ENCODE results near the gene CCND3.
"Not testable (repeated sequence)": the region's sequence is repeated elsewhere in the genome, so short reads cannot be mapped to it uniquely, and the experiment has no call there.

The CCND3 gene

GRCh38 chr6:41943456-41943855 is 1.8 kb upstream of the CCND3 start:
- no peak for DNase-seq

GRCh38 chr6:41942882-41943281 is 1.3 kb upstream of the CCND3 start:
- not testable (repeated sequence) for DNase-seq

GRCh38 chr6:41942067-41942851 is 651 bp upstream of the CCND3 start:
- no peak for DNase-seq

- DNase-seq: no peak
Observed at GRCh38 chr6:41940759-41941279, 789 bp downstream of the CCND3 start.

GRCh38 chr6:41939848-41940758 is 1.5 kb downstream of the CCND3 start:
- no peak for DNase-seq

- DNase-seq: no peak
Observed at GRCh38 chr6:41939176-41939847, 2.3 kb downstream of the CCND3 start.

GRCh38 chr6:41938590-41939175 is 2.9 kb downstream of the CCND3 start:
- no peak for DNase-seq

- DNase-seq: no peak
Observed at GRCh38 chr6:41937861-41938574, 3.6 kb downstream of the CCND3 start.

- no peak for DNase-seq
Observed at GRCh38 chr6:41937472-41937860, 4.1 kb downstream of the CCND3 start.

- DNase-seq: peak; percentile 48
Observed at GRCh38 chr6:41936073-41936837, 5.4 kb downstream of the CCND3 start.

- no peak for DNase-seq
Observed at GRCh38 chr6:41935685-41936072, 5.9 kb downstream of the CCND3 start.

GRCh38 chr6:41935193-41935574 is 6.4 kb downstream of the CCND3 start:
- no peak for DNase-seq

GRCh38 chr6:41934278-41935192 is 7.1 kb downstream of the CCND3 start:
- no peak for DNase-seq

- DNase-seq: no peak
Observed at GRCh38 chr6:41932378-41932777, 9.2 kb downstream of the CCND3 start.

GRCh38 chr6:41931792-41932191 is 9.8 kb downstream of the CCND3 start:
- no peak for DNase-seq

GRCh38 chr6:41929924-41930323 is 11.7 kb downstream of the CCND3 start:
- no peak for DNase-seq

- DNase-seq: no peak
Observed at GRCh38 chr6:41927253-41927652, 14.4 kb downstream of the CCND3 start.

GRCh38 chr6:41922154-41922553 is 19.5 kb downstream of the CCND3 start:
- DNase-seq: no peak

GRCh38 chr6:41921712-41921998 is 20.0 kb downstream of the CCND3 start:
- no peak for DNase-seq

- DNase-seq: peak; percentile 98
Observed at GRCh38 chr6:41920921-41921711, 20.5 kb downstream of the CCND3 start, which contains the start of the genes BYSL and MED20. Gene BYSL (plus strand): TSS chr6:41921499. CDS start chr6:41921563, 64 bp downstream. Gene MED20 (minus strand): TSS chr6:41921139. CDS start chr6:41921018, 121 bp downstream.
